Measurements from ENCODE around the gene STX4. TPM values are rescaled to one million over a fixed set of nuclear protein-coding genes. Genes with fewer than 3 reads are reported as not detected.
A peak's percentile ranks its signal among the peaks of the same experiment; 100 is the strongest.

The STX4 gene
- total RNA-seq, 1 experiment from 2014 or later, result 32.3 TPM

DNA sequence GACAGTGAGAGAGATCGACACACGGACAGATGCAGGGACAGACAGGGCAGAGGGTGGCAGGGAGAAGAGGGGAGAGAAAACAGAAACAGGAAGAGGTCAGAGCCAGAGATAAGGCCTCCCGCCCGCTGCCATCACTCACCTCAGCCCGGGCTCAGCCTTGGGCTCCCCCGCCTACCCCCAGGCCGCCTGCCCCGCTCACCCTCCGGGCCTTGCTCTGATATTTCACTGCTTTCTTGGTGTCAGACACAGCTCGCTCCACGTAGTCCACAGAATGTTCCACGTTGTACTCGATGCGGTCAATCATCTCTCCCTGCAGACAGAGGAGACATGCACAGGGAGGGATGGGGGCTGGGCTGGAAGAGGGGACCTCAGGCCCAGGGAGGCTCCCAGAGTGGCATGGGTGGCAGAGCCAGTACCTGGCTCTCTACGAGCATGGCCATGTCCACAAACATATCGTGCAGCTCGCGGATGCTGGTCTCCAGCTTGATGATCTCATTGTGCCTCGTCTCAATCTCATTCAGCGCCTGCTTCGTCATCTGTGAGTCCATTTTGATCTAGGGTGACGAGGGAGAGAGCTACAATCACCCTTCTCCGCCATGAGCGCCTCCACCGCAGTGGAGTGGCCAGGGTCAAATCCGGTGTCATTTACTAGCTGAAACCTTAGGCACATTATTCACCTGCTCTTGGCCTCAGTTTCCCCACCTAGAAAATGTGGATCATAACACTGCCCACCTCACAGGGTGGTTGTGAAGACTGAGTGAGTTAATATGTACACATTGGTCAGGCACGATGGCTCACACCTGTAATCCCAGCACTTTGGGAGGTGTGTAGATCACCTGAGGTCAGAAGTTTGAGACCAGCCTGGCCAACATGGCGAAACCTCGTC, 40.2 kb upstream of the STX4 start:
- no peaks in the 10 kb centered on the region for H3K9me3 ChIP-seq (ENCODE audit: control insufficient read depth, low read depth, low read length)
- H3K4me2 ChIP-seq (ENCODE audit: insufficient read depth, insufficient read length, low read length), result no peak overlapping the region
- peaks cover 12 to 18% of the 10 kb centered on the region in 2 experiments for H3K4me1 Mint-ChIP-seq
- H3K27ac ChIP-seq (ENCODE audit: insufficient read length, low read depth, low read length), result no peak overlapping the region
- no peaks in the 10 kb centered on the region for H3K4me1 ChIP-seq (ENCODE audit: insufficient read depth, low read length)
- H3K4me3 Mint-ChIP-seq, result no peak overlapping the region
- H2BK120ac ChIP-seq (ENCODE audit: low read depth, low read length, poor library complexity, severe bottlenecking), result no peak overlapping the region
- H2AK5ac ChIP-seq (ENCODE audit: insufficient read length, low read length), result no peak overlapping the region
- no peak overlapping the region for H4K91ac ChIP-seq (ENCODE audit: insufficient read length, low read depth, low read length)
- H4K5ac ChIP-seq (ENCODE audit: insufficient read length, low read depth, low read length), result no peak overlapping the region
- no peak overlapping the region for H2BK20ac ChIP-seq (ENCODE audit: low read depth, low read length, poor library complexity, severe bottlenecking)
- no peaks in the 10 kb centered on the region for H3K9me3 Mint-ChIP-seq
- no peak overlapping the region for H3K18ac ChIP-seq (ENCODE audit: insufficient read length, low read depth, low read length)
- no peak overlapping the region for H3K56ac ChIP-seq (ENCODE audit: insufficient read length, low read depth, low read length)
- no peak overlapping the region for H3K4ac ChIP-seq (ENCODE audit: low read depth, low read length)
- WGBS (ENCODE audit: extremely low coverage, insufficient read length, low lambda C conversion rate), result no CpG with 5 or more reads among the region's 29 CpGs
- no peaks in the 10 kb centered on the region for H4K20me1 ChIP-seq (ENCODE audit: control insufficient read depth, insufficient read depth, insufficient read length)
- no peaks in the 10 kb centered on the region for H3K27me3 ChIP-seq (ENCODE audit: insufficient read depth, low read length)
- H3K27ac Mint-ChIP-seq, result peak overlapping the region in 1 of 3 experiments; percentile 27; a peak in 2 of 7 replicates
- H4K8ac ChIP-seq (replicated peaks; ENCODE audit: insufficient read length, low read depth, low read length), result no peak overlapping the region
- peaks cover 6% of the 10 kb centered on the region for H3K27me3 Mint-ChIP-seq (ENCODE audit: low read depth)
- TF ChIP-seq, protein P1, sequence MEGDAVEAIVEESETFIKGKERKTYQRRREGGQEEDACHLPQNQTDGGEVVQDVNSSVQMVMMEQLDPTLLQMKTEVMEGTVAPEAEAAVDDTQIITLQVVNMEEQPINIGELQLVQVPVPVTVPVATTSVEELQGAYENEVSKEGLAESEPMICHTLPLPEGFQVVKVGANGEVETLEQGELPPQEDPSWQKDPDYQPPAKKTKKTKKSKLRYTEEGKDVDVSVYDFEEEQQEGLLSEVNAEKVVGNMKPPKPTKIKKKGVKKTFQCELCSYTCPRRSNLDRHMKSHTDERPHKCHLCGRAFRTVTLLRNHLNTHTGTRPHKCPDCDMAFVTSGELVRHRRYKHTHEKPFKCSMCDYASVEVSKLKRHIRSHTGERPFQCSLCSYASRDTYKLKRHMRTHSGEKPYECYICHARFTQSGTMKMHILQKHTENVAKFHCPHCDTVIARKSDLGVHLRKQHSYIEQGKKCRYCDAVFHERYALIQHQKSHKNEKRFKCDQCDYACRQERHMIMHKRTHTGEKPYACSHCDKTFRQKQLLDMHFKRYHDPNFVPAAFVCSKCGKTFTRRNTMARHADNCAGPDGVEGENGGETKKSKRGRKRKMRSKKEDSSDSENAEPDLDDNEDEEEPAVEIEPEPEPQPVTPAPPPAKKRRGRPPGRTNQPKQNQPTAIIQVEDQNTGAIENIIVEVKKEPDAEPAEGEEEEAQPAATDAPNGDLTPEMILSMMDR (conservative IDR thresholded peaks at IDR 0.05), result no peak
- H2BK5ac ChIP-seq (ENCODE audit: insufficient read length, low read length), result no peak overlapping the region
- H2BK12ac ChIP-seq (ENCODE audit: insufficient read length, low read depth, low read length), result no peak overlapping the region
- H3K23ac ChIP-seq (ENCODE audit: insufficient read length, low read depth, low read length), result no peak overlapping the region
- H3K9ac ChIP-seq (ENCODE audit: extremely low read depth, insufficient read length, low read length), result no peak overlapping the region
- no peak overlapping the region for H3T11ph ChIP-seq (ENCODE audit: low read length)
- H3K14ac ChIP-seq (ENCODE audit: insufficient read depth, low read length), result no peak overlapping the region
- H2AFZ ChIP-seq (ENCODE audit: low read length), result no peak overlapping the region
- no peak for DNase-seq
- H2BK15ac ChIP-seq (ENCODE audit: low read depth, low read length), result no peak overlapping the region
- H3K36me3 Mint-ChIP-seq (ENCODE audit: insufficient read depth in 1 of 3, low read depth in 3 of 3), result peaks cover 0 to 9% (median 2%) of the 10 kb centered on the region in 3 experiments; a peak in 2 of 7 replicates
- H3K23me2 ChIP-seq (ENCODE audit: insufficient read length, low read depth, low read length, poor library complexity, severe bottlenecking), result peaks cover 12% of the 10 kb centered on the region
- no peaks in the 10 kb centered on the region for H3K79me2 ChIP-seq (ENCODE audit: insufficient read depth, low read length)
- H3K79me1 ChIP-seq (ENCODE audit: insufficient read depth, low read depth, low read length, poor library complexity, severe bottlenecking), result no peaks in the 10 kb centered on the region
